ENCODE results near the gene ADAMTSL1.

The ADAMTSL1 gene

DNA sequence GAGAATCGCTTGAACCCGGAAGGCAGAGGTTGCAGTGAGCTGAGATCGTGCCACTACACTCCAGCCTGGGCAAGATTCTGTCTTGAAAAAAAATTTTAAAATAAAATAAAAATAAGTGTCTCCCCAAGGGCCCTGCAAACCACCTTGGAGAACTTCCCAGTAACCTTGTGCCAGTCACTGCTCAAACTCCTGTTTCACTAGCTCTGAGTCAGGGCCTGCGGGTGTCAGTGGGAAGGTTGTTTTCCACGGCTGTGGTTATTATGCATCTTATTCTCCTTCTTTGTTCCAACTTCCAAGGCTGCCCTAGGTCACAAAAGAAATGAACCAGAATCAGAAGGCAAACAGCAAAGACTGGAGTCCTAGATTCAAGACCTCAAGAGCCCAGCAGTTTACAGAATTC, 246.7 kb downstream of the ADAMTSL1 start:
- H3K4me3 ChIP-seq (ENCODE audit: low read length): no peak overlapping the region
- DNase-seq (ENCODE audit: low read depth): no peak
- TF ChIP-seq, protein P1, sequence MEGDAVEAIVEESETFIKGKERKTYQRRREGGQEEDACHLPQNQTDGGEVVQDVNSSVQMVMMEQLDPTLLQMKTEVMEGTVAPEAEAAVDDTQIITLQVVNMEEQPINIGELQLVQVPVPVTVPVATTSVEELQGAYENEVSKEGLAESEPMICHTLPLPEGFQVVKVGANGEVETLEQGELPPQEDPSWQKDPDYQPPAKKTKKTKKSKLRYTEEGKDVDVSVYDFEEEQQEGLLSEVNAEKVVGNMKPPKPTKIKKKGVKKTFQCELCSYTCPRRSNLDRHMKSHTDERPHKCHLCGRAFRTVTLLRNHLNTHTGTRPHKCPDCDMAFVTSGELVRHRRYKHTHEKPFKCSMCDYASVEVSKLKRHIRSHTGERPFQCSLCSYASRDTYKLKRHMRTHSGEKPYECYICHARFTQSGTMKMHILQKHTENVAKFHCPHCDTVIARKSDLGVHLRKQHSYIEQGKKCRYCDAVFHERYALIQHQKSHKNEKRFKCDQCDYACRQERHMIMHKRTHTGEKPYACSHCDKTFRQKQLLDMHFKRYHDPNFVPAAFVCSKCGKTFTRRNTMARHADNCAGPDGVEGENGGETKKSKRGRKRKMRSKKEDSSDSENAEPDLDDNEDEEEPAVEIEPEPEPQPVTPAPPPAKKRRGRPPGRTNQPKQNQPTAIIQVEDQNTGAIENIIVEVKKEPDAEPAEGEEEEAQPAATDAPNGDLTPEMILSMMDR (conservative IDR thresholded peaks at IDR 0.05; ENCODE audit: low read depth, low read length): no peak

GRCh38 chr9:18721267-18721994, 247.5 kb downstream of the ADAMTSL1 start:
- DNase-seq (ENCODE audit: low read depth): peak; percentile 51
- TF ChIP-seq, protein P1 (conservative IDR thresholded peaks at IDR 0.05; ENCODE audit: low read depth, low read length): no peak
- no peak overlapping the region for H3K4me3 ChIP-seq (ENCODE audit: low read length)

- no peak overlapping the region for H3K4me3 ChIP-seq (ENCODE audit: low read length)
- TF ChIP-seq, protein P1 (conservative IDR thresholded peaks at IDR 0.05; ENCODE audit: low read depth, low read length): no peak
- no peak for DNase-seq (ENCODE audit: low read depth)
Measured at GRCh38 chr9:18721995-18722310, 248.0 kb downstream of the ADAMTSL1 start.

DNA sequence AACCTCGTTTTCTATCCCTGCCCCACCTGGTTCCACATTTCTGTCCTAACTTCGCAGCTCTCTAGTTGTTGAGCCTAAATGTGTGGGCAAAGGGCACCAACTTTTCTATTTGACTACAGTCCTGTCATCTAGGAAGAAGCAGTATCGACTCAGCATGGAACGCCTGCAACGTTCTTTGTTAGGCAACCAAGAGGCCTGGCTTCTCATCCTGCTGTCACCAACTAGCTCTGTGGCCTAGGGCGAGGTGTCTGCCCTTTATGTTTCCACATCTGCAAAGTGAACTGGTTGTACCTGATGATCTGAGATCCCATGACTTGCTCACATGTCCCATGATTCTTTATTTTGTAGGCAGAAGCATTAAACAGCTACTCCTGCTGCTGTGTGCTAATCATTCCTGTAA, 248.9 kb downstream of the ADAMTSL1 start:
- no peak for DNase-seq (ENCODE audit: low read depth)
- H3K4me3 ChIP-seq (ENCODE audit: low read length): no peak overlapping the region
- TF ChIP-seq, protein P1 (conservative IDR thresholded peaks at IDR 0.05; ENCODE audit: low read depth, low read length): no peak

- TF ChIP-seq, protein P1 (conservative IDR thresholded peaks at IDR 0.05; ENCODE audit: low read depth, low read length): no peak
- DNase-seq (ENCODE audit: low read depth): no peak
- H3K4me3 ChIP-seq (ENCODE audit: low read length): no peak overlapping the region
Measured at GRCh38 chr9:18723366-18723765, 249.4 kb downstream of the ADAMTSL1 start.

DNA sequence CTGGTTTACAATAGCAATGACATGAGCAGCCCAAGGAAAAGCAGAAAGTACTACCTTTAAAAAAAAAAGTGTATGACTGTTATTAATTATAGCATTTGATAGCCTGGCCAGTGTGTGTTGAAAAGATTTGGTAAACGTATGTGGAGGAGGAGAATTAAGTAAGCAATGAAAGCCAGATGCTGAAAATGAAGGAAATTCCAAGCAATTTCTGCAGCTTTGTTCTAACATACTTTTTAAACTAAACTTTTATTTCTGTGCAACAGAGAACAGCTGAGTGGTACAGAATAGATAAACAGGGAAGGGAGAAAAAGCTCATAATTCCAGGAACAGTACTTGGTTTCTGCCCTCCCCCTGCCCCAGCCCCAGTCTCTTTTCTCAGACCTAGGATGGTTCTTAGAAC, 252.6 kb downstream of the ADAMTSL1 start:
- no peak for DNase-seq (ENCODE audit: low read depth)
- no peak overlapping the region for H3K4me3 ChIP-seq (ENCODE audit: low read length)
- TF ChIP-seq, protein P1 (conservative IDR thresholded peaks at IDR 0.05; ENCODE audit: low read depth, low read length): no peak

- no peak for DNase-seq (ENCODE audit: low read depth)
- TF ChIP-seq, protein P1 (conservative IDR thresholded peaks at IDR 0.05; ENCODE audit: low read depth, low read length): no peak
- no peak overlapping the region for H3K4me3 ChIP-seq (ENCODE audit: low read length)
Measured at GRCh38 chr9:18727904-18728303, 254.0 kb downstream of the ADAMTSL1 start.
